Measurements from ENCODE around the gene LAMC3.

DNA sequence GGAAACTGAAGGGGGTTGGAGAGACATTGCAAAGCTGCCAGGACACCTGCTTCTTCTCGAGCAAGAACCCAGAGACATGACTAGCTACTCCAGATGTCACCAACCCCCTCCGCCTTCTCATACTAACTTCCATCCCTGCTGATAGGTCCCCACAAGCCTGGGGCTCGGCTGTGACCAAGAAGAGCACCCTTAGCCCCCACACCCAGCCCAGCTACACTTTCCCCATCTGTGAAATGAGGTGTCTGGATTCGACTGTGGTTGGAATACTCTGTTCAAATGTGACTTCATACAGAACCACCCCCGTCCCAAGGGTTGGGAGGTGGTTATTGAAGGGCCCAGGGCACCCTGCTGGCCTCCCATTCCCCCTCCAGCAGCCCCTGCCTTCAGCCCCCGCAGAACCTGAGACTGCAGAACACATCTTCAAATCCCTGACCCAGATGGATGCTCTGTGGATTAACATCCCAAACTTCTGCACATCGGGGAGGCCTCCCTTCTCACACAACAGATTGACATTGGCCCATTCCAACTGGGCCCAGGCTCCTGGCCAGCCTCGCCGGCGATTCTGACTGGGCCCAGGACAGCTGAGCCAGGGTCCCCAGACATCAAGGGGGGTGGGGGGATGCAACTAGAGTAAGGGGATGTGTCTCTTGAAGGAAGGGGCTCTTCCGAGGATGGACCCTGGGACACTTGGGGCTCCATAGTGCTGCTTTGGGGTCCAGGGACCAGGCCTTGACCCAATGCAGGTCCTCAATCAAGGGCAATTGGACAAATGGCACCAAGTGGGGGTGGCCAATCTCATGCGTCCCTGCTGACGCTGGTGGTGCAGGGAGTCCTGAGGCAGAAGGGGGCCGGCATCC is 48.2 kb upstream of the LAMC3 start:
- TF ChIP-seq, protein P1, sequence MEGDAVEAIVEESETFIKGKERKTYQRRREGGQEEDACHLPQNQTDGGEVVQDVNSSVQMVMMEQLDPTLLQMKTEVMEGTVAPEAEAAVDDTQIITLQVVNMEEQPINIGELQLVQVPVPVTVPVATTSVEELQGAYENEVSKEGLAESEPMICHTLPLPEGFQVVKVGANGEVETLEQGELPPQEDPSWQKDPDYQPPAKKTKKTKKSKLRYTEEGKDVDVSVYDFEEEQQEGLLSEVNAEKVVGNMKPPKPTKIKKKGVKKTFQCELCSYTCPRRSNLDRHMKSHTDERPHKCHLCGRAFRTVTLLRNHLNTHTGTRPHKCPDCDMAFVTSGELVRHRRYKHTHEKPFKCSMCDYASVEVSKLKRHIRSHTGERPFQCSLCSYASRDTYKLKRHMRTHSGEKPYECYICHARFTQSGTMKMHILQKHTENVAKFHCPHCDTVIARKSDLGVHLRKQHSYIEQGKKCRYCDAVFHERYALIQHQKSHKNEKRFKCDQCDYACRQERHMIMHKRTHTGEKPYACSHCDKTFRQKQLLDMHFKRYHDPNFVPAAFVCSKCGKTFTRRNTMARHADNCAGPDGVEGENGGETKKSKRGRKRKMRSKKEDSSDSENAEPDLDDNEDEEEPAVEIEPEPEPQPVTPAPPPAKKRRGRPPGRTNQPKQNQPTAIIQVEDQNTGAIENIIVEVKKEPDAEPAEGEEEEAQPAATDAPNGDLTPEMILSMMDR (IDR thresholded peaks at IDR 0.05; ENCODE audit: insufficient read depth, low read depth, low read length), result no peak
- TF ChIP-seq EZH2 (IDR thresholded peaks at IDR 0.05; ENCODE audit: insufficient read depth, low read length), result no peak

Measured in astrocyte (in vitro differentiated cells and primary cell).